WERI-Rb-1 (cell line): ENCODE results near the gene PCDHGC4.

Experiments used
- DNase-seq: peaks from one replicate; pipeline ENCODE4 v3.0.0-alpha.2; 2020
- H3K27ac ChIP-seq: fragments of 250-450 bp; sonication (Bioruptor Pico); 2 replicates; pipeline ENCODE4 v1.5.1; 2020; ENCODE audit warnings: mild to moderate bottlenecking, moderate library complexity
- H3K27me3 ChIP-seq: fragments of 250-450 bp; sonication (Bioruptor Pico); 2 replicates; pipeline ENCODE4 v1.5.1; 2021; ENCODE audit warnings: mild to moderate bottlenecking, low read depth, moderate library complexity; ENCODE audit not compliant: insufficient read depth, severe bottlenecking
- H3K36me3 ChIP-seq: fragments of 250-450 bp; sonication (Bioruptor Pico); 2 replicates; pipeline ENCODE4 v1.5.1; 2020; ENCODE audit warnings: mild to moderate bottlenecking, moderate library complexity
- H3K4me3 ChIP-seq: 2 replicates; pipeline ENCODE4 v1.5.1; 2011; ENCODE audit warnings: low read depth, mild to moderate bottlenecking, control low read depth, low read length
- H3K9me3 ChIP-seq: fragments of 250-450 bp; sonication (Bioruptor Pico); 2 replicates; pipeline ENCODE4 v1.5.1; 2021; ENCODE audit warnings: mild to moderate bottlenecking, moderate library complexity; ENCODE audit not compliant: severe bottlenecking
- CTCF ChIP-seq: IDR thresholded peaks from 2 replicates; pipeline ENCODE4 v1.5.1; 2011; ENCODE audit warnings: low read depth, mild to moderate bottlenecking, control low read depth, inconsistent platforms, low read length

PCDHGC4 gene

GRCh38 chr5:141529873-141530272 lies 45.0 kb downstream of the PCDHGC4 start:
- Histone ChIP-seq H3K27ac (no peak overlapping the region), H3K4me3 (no peak overlapping the region), H3K36me3 (peaks cover 63% of the 10 kb centered on the region), H3K27me3 (no peaks in the 10 kb centered on the region), H3K9me3 (no peaks in the 10 kb centered on the region)
- TF ChIP-seq CTCF = no peak
- DNase-seq = no peak

GRCh38 chr5:141532726-141533125 lies 47.9 kb downstream of the PCDHGC4 start:
- no peak for DNase-seq
- TF ChIP-seq CTCF = no peak
- no peak overlapping the region for H3K27ac ChIP-seq

GRCh38 chr5:141533897-141534296 lies 49.1 kb downstream of the PCDHGC4 start:
- Histone ChIP-seq H3K27me3 (no peaks in the 10 kb centered on the region), H3K27ac (no peak overlapping the region), H3K4me3 (no peak overlapping the region), H3K9me3 (no peaks in the 10 kb centered on the region), H3K36me3 (peaks cover 31% of the 10 kb centered on the region)
- TF ChIP-seq CTCF = no peak
- DNase-seq = no peak

More at GRCh38 chr5:141532726-141533125, 47.9 kb downstream of the PCDHGC4 start:
- Histone ChIP-seq H3K9me3 (no peaks in the 10 kb centered on the region), H3K27me3 (no peaks in the 10 kb centered on the region), H3K36me3 (peaks cover 43% of the 10 kb centered on the region), H3K4me3 (no peak overlapping the region)

GRCh38 chr5:141534492-141535213 lies 49.8 kb downstream of the PCDHGC4 start:
- no peak for DNase-seq
- H3K36me3 ChIP-seq = peaks cover 25% of the 10 kb centered on the region
- H3K9me3 ChIP-seq = no peaks in the 10 kb centered on the region
- no peak overlapping the region for H3K27ac ChIP-seq
- TF ChIP-seq CTCF = no peak
- no peaks in the 10 kb centered on the region for H3K27me3 ChIP-seq
- no peak overlapping the region for H3K4me3 ChIP-seq
